OCI-LY7 (cell line): ENCODE data around the gene CPNE7.

ENCODE experiments used
- EZH2phosphoT487 ChIP-seq: fragments of 200-600 bp; sonication (generic); IDR thresholded peaks from 2 replicates; pipeline ENCODE4 v1.6.1; 2018; ENCODE audit warnings: low read depth, borderline replicate concordance, mild to moderate bottlenecking, mixed run types, antibody characterized with exemption, low read length, moderate library complexity, mixed read lengths
- TF ChIP-seq, protein P1 (sequence below): fragments of 200-600 bp; sonication (generic); conservative IDR thresholded peaks from 2 replicates; pipeline ENCODE4 v1.5.1; 2014; ENCODE audit warnings: mild to moderate bottlenecking, antibody characterized with exemption, low read length, moderate library complexity, mixed read lengths

DNA sequence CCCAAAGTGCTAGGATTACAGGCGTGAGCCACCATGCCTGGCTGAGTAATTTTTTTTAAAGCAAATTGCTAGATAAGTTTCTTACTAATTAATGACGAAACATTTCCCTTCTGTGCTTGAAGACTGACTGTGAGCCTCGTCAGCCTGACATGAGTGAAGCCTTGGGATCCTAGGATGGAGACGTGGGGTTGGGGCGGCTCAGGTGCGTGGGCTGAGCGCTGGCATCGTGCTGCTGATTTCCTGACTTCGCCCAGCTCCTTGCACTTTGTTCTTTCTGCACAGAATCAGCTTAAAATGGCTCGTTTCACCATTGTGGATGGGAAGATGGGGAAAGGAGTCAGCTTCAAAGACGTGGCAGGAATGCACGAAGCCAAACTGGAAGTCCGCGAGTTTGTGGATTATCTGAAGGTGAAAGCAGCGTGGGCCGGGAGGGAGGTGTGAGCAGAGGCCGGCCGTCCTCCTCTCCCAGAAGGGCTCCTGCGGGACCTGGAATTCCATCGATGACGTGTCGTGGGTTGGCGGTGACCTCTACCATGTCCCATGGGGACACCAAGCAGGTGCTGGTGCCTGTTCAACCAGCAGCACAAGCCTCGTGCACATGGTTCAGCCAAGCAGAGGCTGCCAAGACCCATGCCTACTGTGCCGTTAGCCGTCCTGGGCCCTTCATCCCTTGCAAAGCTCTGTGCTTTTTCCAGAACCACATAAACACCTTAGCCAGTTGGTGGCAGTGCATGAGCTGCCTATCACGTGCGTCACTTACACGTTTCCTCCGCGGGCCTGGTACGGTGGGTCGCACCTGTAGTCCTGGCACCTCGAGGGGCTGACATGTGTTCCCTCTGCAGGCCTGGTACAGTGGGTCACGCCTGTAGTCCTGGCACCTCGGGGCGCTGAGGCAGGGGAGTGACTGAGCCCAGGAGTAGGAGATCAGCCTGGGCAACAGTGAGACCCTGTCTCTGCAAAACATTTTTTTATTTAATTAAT, 44.9 kb upstream of the CPNE7 start:
- TF ChIP-seq, protein P1, sequence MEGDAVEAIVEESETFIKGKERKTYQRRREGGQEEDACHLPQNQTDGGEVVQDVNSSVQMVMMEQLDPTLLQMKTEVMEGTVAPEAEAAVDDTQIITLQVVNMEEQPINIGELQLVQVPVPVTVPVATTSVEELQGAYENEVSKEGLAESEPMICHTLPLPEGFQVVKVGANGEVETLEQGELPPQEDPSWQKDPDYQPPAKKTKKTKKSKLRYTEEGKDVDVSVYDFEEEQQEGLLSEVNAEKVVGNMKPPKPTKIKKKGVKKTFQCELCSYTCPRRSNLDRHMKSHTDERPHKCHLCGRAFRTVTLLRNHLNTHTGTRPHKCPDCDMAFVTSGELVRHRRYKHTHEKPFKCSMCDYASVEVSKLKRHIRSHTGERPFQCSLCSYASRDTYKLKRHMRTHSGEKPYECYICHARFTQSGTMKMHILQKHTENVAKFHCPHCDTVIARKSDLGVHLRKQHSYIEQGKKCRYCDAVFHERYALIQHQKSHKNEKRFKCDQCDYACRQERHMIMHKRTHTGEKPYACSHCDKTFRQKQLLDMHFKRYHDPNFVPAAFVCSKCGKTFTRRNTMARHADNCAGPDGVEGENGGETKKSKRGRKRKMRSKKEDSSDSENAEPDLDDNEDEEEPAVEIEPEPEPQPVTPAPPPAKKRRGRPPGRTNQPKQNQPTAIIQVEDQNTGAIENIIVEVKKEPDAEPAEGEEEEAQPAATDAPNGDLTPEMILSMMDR = no peak
- TF ChIP-seq EZH2phosphoT487 = no peak
